ENCODE data around the gene C17orf100. TPM values are rescaled to one million over a fixed set of nuclear protein-coding genes. Genes with fewer than 3 reads are reported as not detected.
A peak's percentile ranks its signal among the peaks of the same experiment; 100 is the strongest.

Gene C17orf100
- total and polyA plus RNA-seq, 2 of the 13 experiments (the other 11 are each of a cell fraction or from before 2014, with no cell fraction given), result 3.6 to 8.7 TPM

GRCh38 chr17:6651354-6651918 lies at the start of gene C17orf100, which contains the start of gene MED31 (continued):
- TF ChIP-seq FOXO4 (CRISPR knock-in tag; conservative IDR thresholded peaks at IDR 0.05) (no peak), ZC3H13 (CRISPR knock-in tag; IDR thresholded peaks at IDR 0.05) (no peak), ZNF225 (CRISPR knock-in tag; IDR thresholded peaks at IDR 0.05) (no peak), KDM5A (IDR thresholded peaks at IDR 0.05; ENCODE audit: borderline replicate concordance, low read length) (no peak; the same call in 1 of the 2 replicates), GRHL1 (CRISPR knock-in tag; conservative IDR thresholded peaks at IDR 0.05) (no peak), IRX3 (CRISPR knock-in tag; IDR thresholded peaks at IDR 0.05; ENCODE audit: borderline replicate concordance, low read depth) (no peak), ZNF563 (CRISPR knock-in tag; IDR thresholded peaks at IDR 0.05) (no peak), XBP1 (CRISPR knock-in tag; IDR thresholded peaks at IDR 0.05) (peak; percentile 53), BCL3 (CRISPR knock-in tag; IDR thresholded peaks at IDR 0.05) (no peak), IRF9 (CRISPR knock-in tag; IDR thresholded peaks at IDR 0.05; ENCODE audit: borderline replicate concordance) (no peak), PBX3 (CRISPR knock-in tag; IDR thresholded peaks at IDR 0.05; ENCODE audit: borderline replicate concordance) (no peak), NRL (CRISPR knock-in tag; IDR thresholded peaks at IDR 0.05; ENCODE audit: borderline replicate concordance) (no peak), DRAP1 (CRISPR knock-in tag; IDR thresholded peaks at IDR 0.05) (peak; percentile 77), NR2F6 (IDR thresholded peaks at IDR 0.05) (no peak), NR2F6 (CRISPR knock-in tag; IDR thresholded peaks at IDR 0.05) (no peak), NR1H2 (CRISPR knock-in tag; IDR thresholded peaks at IDR 0.05; ENCODE audit: borderline replicate concordance, low read depth) (no peak), TCF12 (IDR thresholded peaks at IDR 0.05) (no peak), TCF12 (CRISPR knock-in tag; IDR thresholded peaks at IDR 0.05) (no peak), RAD21 (CRISPR knock-in tag; IDR thresholded peaks at IDR 0.05) (no peak), NR2F2 (IDR thresholded peaks at IDR 0.05; ENCODE audit: borderline replicate concordance, low read depth) (no peak), DMTF1 (CRISPR knock-in tag; IDR thresholded peaks at IDR 0.05) (no peak)
